Neural progenitor cell (in vitro differentiated cells): ENCODE measurements around the gene KCNH1.

Experiments used
- CTCF ChIP-seq: fragments of 200-600 bp; sonication (generic); IDR thresholded peaks from 2 replicates; pipeline ENCODE4 v1.5.1; 2017; ENCODE audit warnings: antibody characterized with exemption, mild to moderate bottlenecking
- EZH2 ChIP-seq: fragments of 200-600 bp; sonication (generic); IDR thresholded peaks from 2 replicates; pipeline ENCODE4 v1.6.1; 2017; ENCODE audit warnings: antibody characterized with exemption, mild to moderate bottlenecking, moderate library complexity
- EZH2phosphoT487 ChIP-seq: fragments of 200-600 bp; sonication (generic); IDR thresholded peaks from 2 replicates; pipeline ENCODE4 v1.6.1; 2017; ENCODE audit warnings: antibody characterized with exemption

GRCh38 chr1:210689826-210690225, 444.1 kb downstream of the KCNH1 start:
- no peak for TF ChIP-seq CTCF
- no peak for TF ChIP-seq EZH2
- TF ChIP-seq EZH2phosphoT487 = no peak
